ENCODE results near the gene LDLRAD4.

DNA sequence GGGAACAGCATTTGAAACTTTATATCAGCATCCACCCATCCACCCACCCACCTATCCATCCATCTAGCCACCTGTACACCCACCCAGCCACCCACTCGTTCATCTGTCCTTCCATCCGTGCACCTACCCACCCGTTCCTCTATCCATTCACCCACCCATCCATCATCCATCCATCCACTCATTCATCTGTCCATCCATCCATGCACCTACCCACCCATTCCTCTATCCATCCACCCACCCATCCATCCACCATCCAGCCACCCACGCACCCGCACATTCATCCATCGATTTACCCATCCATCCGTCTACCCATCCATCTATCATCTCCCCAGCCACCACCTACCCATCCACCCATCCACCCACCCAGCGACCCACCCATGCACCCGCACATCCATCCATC is 24.8 kb downstream of the LDLRAD4 start:
- TF ChIP-seq, protein P1, sequence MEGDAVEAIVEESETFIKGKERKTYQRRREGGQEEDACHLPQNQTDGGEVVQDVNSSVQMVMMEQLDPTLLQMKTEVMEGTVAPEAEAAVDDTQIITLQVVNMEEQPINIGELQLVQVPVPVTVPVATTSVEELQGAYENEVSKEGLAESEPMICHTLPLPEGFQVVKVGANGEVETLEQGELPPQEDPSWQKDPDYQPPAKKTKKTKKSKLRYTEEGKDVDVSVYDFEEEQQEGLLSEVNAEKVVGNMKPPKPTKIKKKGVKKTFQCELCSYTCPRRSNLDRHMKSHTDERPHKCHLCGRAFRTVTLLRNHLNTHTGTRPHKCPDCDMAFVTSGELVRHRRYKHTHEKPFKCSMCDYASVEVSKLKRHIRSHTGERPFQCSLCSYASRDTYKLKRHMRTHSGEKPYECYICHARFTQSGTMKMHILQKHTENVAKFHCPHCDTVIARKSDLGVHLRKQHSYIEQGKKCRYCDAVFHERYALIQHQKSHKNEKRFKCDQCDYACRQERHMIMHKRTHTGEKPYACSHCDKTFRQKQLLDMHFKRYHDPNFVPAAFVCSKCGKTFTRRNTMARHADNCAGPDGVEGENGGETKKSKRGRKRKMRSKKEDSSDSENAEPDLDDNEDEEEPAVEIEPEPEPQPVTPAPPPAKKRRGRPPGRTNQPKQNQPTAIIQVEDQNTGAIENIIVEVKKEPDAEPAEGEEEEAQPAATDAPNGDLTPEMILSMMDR (IDR thresholded peaks at IDR 0.05) = no peak
- no peak for TF ChIP-seq POLR2A (IDR thresholded peaks at IDR 0.05)

All from lower leg skin (tissue), 3 donors.